NCI-H774 (cell line): Measurements from ENCODE around the gene SPATS2.
A peak's percentile ranks its signal among the peaks of the same experiment; 100 is the strongest.
"Not testable (repeated sequence)": the region's sequence is repeated elsewhere in the genome, so short reads cannot be mapped to it uniquely, and the experiment has no call there.

Experiments
- DNase-seq: peaks from one replicate; lab custom pipeline; 2025; lab: John Stamatoyannopoulos, UW

SPATS2 gene

DNA sequence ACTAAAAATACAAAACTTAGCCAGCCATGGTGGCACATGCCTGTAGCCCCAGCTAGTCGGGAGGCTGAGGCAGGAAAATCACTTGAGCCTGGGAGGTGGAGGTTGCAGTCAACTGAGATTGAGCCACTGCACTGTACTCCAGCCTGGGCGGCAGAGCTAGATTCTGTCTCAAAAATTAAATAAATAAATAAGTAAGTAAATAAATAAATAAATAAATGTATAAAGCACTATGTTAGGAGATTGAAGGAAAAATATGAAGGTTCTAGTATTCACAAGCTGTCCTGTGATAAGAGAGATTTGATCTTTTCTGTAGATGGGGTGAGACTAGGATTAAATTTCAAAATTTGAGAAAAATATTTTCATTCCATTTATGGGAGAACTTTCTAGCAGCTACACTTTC is 14.9 kb upstream of the SPATS2 start:
- DNase-seq = no peak

DNA sequence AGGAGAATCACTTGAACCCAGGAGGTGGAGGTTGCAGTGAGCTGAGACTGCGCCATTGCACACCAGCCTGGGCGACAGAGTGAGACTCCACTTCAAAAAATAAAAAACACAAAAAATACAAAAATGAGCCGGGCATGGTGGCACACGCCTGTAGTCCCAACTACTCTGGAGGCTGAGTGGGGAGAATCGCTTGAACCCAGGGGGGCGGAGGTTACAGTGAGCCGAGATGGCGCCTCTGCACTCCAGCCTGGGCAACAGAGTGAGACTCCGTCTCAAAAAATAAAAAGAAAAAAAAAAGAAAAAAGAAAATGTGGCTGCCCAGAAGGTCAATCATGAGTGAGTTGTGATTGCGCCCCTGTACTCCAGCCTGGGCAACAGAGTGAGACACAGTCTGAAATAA is 11.3 kb upstream of the SPATS2 start:
- no peak for DNase-seq

DNA sequence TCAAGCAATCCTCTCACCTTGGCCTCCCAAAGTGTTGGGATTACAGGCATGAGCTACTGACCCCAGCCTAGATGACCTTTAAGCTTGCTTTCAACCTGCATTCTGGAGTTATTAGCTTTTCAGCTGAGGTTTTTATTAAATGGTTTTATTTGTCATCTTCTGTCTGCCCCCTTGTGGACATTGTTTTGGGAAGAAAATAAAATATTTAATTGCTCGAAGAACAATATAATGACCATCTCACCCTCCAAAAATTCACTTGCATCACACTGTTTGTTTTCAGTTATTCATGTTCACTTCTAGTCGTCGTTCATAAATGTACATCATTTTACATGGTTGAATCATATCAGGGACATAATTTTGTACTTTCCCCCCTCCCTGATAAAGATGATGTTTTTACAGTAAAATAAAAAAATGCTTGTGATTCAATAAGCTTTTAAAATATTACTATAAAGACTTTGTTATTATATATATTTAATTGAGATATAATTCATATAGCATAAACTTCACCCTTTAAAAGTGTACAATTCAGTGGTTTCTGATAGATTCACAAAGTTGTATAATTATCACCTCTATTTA is 10.1 kb upstream of the SPATS2 start:
- DNase-seq = no peak

DNA sequence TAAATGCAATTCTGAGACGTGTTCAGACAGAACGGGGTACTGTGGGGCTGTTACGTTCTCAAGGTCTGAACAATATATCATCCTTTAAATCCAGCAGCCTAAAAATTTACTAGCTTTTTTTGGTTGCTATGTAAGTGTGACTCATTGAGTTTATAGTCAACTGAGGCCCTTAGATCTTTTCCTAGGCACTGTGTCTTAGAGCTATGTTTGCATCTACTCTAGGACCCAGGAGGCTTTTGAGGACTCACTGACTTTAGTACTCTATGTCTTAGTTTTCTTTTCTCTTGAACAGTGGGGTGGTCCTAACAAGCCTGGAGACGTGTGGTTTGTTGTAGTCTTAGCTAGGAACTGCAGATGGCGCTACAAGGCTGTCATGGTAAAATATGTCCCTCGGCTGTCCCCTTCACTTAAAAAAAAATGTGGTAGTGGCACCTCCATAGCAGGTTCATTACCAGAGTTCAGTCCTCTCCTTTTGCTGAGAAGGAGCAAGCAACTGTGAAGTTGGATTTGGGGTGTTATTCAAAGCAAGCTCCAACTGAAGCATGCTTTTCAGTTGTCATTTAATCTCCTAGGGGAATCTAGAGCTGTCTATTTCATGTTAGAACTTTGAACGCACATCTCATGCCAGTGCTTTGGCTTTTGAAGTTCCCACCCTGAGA is 8.7 kb upstream of the SPATS2 start:
- DNase-seq = peak; percentile 75

DNA sequence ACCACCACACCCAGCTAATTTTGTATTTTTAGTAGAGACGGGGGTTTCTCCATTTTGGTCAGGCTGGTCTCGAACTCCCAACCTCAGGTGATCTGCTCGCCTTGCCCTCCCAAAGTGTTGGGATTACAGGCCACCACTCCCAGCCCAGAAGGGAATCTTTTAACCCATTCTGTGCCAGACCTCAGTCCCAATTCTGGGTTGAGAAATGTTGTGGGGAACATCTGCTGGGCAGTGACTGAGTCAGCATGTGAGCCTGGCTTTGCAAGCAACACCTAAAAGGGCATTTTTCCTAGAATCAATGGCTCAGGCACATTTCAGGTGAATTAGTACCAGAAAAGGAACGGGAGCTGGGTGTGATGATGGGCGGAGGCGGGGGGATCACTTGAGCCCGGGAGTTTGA is 7.6 kb upstream of the SPATS2 start:
- no peak for DNase-seq

DNA sequence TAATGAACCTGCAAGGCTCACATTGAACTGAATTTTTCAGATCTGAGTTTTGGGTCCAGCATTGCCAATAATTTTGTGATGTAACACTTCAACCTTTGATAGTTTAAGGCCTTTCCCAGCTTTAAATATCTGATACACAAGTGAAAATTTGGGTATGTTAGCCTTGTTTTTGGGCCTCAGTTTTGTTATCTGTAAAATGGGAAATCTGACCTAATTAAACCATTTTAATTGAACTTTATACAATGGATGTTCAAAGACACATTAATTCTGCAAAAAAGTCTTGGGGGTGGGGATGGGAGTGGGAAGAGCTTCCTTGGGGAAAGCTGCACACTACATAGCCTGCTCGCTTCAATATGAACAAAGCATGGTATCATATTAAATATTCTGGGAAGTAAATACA is 5.2 kb upstream of the SPATS2 start:
- no peak for DNase-seq

DNA sequence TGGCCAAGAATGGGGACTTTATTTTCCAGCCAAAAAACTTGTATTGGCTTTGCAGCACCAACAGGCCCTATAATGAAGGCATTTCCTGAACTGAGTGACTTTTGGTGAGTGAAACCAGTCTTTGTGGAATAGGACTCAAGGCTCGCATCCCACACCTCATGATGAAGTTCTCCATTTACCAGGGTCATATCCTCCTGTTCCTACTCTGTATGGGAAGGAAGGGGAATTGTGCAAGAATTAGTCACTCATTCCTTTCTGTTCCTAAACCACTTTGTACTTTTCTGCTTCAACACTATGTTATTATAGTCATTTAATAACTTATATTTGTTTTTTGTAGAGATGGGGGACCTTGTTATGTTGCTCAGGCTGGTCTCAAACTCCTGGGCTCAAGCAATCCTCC is 2.3 kb upstream of the SPATS2 start:
- no peak for DNase-seq

DNA sequence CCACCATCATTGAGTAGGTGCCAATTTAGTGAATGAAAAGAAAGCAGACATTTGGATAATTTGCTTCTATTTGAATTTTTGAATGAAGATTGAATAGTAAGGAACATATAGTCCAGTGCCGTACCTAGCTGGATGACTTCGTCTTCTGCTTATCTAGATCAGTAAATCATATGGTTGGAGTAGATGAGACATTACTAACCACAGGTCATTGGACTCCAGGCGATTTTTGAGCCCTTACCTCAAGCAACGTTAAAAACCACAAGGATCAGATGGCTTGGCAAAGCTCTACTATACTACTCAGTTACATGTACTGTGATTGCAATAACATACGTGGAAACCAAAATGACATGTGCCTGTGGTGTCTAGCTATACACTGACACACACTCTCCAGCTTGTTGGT is 1.7 kb upstream of the SPATS2 start:
- no peak for DNase-seq

DNA sequence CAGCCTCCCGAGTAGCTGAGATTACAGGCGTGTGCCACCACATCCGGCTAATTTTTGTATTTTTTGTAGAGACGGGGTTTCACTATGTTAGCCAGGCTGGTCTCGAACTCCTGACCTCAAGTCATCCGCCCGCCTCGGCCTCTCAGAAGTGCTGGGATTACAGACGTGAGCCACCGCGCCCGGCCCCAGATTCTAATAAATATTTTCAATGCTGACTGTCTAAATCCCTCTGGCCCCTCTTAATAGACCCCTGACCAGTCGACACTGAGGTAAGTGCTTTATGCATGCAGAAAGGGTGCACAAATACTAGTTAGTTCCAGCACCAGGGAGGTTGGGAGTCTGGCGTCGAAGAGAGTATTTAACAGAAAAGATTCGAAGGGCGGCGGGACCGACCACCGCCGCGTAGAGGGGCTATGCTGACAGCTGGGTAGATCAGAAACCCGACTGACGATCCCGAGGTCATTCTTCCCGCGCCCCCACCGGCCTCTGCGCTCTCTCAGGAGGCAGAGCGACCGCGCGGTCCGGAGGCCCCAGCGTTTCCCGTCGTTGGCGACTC is 1.1 kb upstream of the SPATS2 start:
- no peak for DNase-seq

DNA sequence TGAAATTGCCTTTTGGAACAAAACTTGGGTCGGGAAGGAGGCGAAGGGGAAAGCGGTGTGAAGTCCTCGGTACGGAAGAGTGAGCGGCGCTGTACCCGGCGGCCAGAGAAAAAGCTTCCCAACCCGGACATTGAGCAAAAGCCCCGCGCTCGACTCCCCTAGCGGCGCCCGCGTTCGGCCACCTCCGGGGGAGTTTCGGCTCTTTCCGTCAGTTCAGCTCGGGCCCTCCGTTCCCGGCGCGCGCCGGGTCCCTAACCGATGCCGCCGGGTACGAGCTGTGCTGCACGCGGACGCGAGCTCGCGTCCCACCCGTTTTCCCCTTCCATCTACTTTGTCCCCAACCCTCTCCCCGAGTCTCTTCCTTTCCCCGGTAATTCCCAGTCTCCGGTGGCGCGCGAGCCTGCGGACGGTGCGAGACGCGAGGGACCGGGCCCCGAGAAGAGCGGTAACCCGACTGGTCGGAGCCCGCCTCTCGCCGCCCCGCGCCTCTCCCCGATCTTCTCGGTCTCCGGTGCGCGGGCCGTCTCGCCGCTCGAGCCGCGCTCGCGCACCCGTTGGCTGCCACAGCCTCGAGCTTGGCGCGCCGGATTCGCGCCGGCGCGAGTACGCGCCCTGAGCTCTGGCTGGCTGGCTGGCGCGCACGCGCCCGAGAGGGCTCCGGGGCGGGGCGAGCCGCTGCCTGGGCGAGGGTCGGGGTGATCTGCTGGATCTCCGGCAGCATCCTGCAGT is 446 bp upstream of the SPATS2 start:
- DNase-seq = peak; percentile 98

DNA sequence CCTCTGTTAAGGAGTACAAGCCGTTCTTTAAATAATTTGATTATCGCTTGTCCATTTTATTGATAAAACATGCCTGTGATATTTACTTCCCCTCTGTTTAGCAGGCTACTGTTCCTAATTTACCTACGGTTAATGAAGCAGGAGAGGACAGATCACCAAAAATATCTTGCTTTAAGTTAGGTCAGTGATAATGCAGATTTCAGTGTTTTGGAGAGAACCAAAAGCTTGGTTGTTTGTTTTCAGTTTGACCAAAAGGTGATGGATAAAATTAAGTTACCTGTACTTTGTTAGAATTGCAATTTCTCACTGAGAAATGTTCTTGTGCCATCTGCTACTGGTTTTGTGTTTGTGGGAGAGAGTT is 958 bp downstream of the SPATS2 start:
- DNase-seq = no peak

DNA sequence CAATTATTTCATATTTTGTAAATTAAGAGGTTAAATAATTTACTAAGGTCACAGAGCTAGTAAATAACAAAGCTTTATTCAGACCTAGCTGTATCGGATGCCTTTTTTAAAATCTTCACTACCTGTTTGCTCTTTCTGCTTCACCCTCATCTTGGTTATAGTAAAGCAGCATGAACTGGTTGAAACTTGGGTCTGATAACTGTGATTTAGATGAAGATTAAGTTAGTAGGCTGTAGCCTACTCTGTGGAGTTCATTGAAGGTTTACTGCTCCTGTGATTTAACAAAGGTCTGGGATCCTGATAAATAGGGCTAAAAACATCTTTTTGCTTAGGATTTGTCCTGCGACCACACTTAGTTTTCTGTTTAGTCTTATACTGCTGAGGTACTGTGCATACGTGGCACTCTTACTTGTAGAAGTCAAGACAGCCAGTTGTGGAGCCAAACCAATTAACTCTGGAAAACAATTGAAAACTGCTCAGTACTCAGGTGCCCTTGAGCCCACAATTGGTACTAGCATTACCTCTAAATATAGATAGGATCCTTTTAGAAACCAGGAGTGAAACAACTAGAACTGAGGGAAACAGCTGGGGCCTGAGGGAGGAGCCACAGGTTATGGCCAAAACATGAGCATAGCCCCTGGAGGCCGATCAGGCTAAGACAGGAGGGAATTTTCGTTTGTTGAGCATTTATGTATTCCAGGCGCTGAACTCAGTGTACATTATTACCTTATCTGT is 2.3 kb downstream of the SPATS2 start:
- peak; percentile 32 for DNase-seq

DNA sequence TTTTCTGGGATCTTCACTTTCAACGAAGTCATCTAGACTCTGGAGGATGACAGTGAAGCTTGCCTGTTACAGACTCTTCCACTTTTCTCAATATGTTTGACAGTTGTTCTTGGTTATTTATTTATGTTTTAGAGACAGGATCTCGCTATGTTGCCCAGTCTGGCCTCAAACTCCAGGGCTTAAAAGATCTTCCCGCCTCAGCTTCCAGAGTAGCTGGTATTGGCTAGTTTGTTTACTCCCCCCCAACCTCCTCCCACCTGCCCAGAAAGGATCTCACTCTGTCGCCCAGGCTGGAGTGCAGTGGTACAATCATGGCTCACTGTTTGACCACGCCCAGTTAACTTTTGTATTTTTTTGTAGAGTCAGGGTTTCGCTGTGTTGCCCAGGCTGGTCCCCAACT is 3.3 kb downstream of the SPATS2 start:
- no peak for DNase-seq

DNA sequence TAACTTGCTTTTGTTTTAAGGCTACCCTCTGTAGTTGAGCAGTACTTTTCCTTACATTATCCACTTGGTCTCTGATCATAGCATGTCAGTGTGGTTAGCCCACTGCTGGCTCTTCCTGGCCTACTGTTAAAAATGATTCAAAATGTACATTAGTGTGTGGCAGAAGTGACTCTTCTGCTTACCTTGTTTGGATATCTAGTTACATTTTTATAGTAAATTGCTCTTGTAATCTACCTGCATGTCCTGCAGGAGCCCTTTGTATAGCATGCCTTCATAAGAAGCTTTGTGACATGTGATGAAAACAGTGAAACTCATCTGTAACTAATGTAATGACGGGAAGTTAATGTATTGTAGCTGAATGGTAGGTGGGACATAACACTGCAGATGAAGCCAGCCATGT is 8.1 kb downstream of the SPATS2 start:
- DNase-seq = no peak

DNA sequence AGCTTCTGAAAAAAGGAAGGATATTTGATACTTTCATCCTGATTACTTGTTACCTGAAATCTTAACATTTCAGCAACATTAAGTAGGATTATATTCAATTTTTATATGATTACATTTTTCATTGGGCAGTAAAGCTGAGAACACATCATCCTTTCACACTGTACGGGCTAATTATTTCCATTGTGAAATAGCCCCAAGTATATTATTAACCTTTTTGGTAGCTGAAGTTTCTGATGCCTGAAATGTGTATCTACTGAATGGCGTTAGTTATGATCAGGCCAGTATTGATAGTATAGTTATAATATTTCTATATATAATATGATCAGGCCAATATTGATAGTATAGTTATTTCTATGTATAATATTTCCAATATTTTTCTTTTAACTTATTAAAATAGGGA is 10.1 kb downstream of the SPATS2 start:
- DNase-seq = no peak

DNA sequence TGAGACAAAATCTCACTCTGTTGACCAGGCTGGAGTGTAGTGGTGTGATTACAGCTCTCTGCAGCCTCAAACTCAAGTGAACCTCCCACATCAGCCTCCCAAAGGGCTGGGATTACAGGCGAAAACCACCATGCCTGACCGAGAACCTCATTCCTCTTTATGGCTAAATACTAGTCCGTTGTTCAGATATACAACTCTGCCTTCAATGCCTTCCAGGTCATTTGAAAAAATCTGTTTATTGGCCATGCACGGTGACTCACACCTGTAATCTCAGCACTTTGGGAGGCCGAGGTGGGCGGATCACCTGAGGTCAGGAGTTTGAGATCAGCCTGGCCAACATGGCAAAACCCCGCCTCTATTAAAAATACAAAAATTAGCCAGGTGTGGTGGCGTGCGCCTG is 12.9 kb downstream of the SPATS2 start:
- DNase-seq = not testable (repeated sequence)

DNA sequence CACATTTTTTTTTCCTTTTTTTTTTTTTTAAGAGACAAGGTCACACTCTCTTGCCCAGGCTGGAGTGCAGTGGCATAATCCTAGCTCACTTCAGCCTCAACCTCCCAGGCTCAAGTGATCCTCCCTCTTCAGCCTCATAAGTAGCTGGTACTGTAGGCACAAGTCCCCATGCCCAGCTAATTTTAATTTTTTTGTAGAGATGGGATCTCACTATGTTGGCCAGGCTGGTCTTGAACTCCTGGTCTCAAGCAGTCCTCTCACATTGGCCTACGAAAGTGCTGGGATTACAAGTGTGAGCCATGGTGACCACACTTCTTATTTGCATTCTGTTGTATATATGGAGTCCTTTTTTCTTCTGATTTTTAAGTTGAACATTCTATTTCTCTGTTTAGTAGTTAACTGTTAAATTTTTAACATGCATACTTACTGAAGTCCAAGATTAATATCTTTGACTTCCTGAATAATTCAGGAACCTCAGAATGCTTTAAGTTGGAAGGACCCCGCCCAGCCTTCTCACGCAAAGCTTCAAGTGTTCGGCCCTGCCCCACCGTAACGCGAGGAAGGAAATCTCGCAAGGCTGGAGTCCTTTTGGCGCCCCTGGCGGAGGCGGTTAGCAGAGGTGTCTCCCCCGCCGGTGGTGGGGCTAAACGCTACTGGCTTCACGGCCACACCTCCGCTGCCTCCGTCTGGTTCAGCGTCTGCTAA is 21.6 kb downstream of the SPATS2 start:
- no peak for DNase-seq

DNA sequence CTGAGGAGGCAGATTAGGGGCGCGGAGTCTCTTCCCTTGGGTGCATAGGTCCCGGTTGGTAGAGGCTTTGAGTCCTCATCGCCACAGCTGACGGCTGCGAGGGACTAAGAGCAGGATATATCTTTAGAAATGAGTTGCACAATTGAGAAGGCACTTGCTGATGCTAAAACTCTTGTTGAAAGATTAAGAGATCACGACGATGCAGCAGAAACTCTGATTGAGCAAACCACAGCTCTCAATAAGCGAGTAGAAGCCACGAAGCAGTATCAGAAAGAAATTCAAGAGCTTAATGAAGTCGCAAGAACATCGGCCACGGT is 22.1 kb downstream of the SPATS2 start:
- DNase-seq = no peak

DNA sequence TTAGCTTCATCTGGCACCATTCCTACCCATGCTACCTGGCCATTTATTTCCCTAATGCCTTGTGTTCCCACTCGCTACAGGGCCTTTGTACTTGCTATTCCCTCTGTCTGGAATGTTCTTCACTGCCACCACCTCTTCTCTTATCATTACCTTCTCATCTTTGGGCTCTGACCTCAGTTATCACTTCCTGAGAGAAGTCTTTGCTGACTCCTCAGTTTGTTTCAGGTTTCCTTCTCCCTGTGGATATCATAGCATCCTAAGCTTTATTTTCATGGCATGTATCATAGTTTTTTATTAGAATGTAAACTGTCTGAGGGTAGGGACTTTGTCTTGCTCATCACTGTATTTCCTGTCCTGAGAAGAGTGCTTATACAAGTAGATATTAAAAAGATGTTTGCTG is 29.7 kb downstream of the SPATS2 start:
- DNase-seq = no peak

DNA sequence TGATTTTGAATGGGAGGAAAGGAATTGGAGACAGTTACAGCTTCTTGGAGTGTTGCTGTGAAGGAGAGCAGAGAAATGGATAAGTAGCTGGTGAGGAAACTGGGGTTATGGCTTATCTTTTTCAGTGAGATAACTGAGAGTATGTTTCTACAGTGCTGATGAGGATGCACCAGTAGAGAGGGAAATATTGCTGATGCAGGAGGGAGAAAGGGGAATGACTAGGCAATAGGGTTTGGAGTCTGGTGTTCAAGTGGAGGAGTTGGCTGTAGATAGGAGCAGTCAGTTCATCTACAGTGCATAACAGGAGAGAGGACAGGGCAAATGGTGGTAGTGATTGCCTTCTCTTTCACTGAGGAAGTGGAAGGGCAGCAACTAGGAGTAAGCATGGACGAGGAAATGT is 33.0 kb downstream of the SPATS2 start:
- no peak for DNase-seq

DNA sequence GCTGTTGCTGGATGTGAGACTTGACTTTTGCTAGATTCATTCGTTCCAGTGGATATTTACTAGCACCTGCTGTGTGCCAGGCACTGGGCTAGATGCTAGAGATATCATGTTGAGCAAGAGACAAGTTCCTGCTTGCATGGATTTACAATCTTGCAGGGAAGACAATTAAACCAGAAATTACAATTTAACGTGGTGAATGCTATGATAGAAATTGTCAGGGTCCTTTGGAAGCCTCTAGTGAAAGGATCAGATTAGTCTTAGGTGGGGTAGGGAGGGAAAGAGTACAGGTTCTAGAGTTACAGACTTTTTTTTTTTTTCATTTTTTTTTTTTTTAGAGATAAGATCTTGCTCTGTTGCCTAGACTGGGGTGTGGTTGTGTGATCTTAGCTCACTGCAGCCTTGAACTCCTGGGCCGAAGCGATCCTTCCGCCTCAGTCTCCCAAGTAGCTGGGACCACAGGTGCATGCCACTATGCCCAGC is 36.7 kb downstream of the SPATS2 start:
- no peak for DNase-seq

DNA sequence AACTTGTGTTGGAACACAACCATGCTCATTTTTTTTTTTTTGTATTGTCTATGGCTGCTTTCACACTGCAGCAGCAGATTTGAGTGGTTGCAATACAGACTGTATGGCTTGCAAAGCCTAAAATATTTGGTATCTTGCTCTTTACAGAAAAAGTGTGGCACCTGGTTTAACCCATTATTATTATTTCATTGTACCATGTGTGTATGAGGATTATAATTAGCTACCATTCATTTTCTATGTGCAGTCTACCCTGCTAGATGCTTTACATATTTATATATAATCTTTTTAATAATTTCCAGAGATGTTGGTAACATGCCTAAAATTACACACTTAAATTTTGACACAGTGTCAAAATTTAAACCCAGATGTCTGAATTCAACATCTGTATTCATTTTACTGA is 37.7 kb downstream of the SPATS2 start:
- no peak for DNase-seq
